ENCODE data around the gene SLC6A9. TPM values are rescaled to one million over a fixed set of nuclear protein-coding genes. Genes with fewer than 3 reads are reported as not detected.
A peak's percentile ranks its signal among the peaks of the same experiment; 100 is the strongest.

Gene SLC6A9
- total RNA-seq, 4 donors from 2014 or later, result 0.16 to 0.63 (median 0.29) TPM; not detected in 1

- peak overlapping the region in 1 of 4 donors; percentile 79 for H3K27ac ChIP-seq
- DNase-seq, result no peak
Observed at GRCh38 chr1:43978264-43978550, 53.1 kb downstream of the SLC6A9 start.

GRCh38 chr1:43977376-43978263 is 53.6 kb downstream of the SLC6A9 start:
- peaks cover 34 to 53% of the 10 kb centered on the region in 2 donors for H3K4me1 ChIP-seq
- TF ChIP-seq POLR2A (IDR thresholded peaks at IDR 0.05) (no peak), CTCF (IDR thresholded peaks at IDR 0.05 in 4 of 5, conservative IDR thresholded peaks at IDR 0.05 in 1 of 5) (no peak)

More at GRCh38 chr1:43978264-43978550, 53.1 kb downstream of the SLC6A9 start:
- Histone ChIP-seq H3K27me3 (no peaks in the 10 kb centered on the region), H3K4me3 (peak overlapping the region in 1 of 4 donors; percentile 65), H3K36me3 (peaks cover 0 to 20% of the 10 kb centered on the region in 2 donors), H3K9me3 (no peaks in the 10 kb centered on the region), H3K4me1 (peaks cover 34 to 47% of the 10 kb centered on the region in 2 donors)
- TF ChIP-seq CTCF (IDR thresholded peaks at IDR 0.05 in 4 of 5, conservative IDR thresholded peaks at IDR 0.05 in 1 of 5), result no peak
- TF ChIP-seq POLR2A (IDR thresholded peaks at IDR 0.05), result no peak
- in situ Hi-C loops (cut with MboI; ENCODE audit: low sequenced_read_pairs in 4 of 4), result no loop called here
- intact Hi-C loops (cut with DNase I; ENCODE audit: low total_unique reads), result loop anchor here (10.0 kb wide), 1 partner anchor 377 kb away; the partner anchor contains the start of gene ERI3
- no peak for ATAC-seq

GRCh38 chr1:43976890-43977289 is 54.4 kb downstream of the SLC6A9 start:
- peaks cover 34 to 57% of the 10 kb centered on the region in 2 donors for H3K4me1 ChIP-seq

More at GRCh38 chr1:43977376-43978263, 53.6 kb downstream of the SLC6A9 start:
- DNase-seq (no peak), ATAC-seq (no peak)
- intact Hi-C loops (cut with DNase I; ENCODE audit: low total_unique reads) (loop anchor here (10.0 kb wide), 1 partner anchor 377 kb away; the partner anchor contains the start of gene ERI3), in situ Hi-C loops (cut with MboI; ENCODE audit: low sequenced_read_pairs in 4 of 4) (no loop called here)
- no peak overlapping the region for H3K4me3 ChIP-seq
- peaks cover 0 to 24% of the 10 kb centered on the region in 2 donors for H3K36me3 ChIP-seq
- H3K27ac ChIP-seq, result peak overlapping the region in 1 of 4 donors; percentile 79
- H3K27me3 ChIP-seq, result no peaks in the 10 kb centered on the region
- no peaks in the 10 kb centered on the region for H3K9me3 ChIP-seq

GRCh38 chr1:43976045-43976444 is 55.2 kb downstream of the SLC6A9 start:
- in situ Hi-C loops (cut with MboI; ENCODE audit: low sequenced_read_pairs in 4 of 4) (no loop called here), intact Hi-C loops (cut with DNase I; ENCODE audit: low total_unique reads) (loop anchor here (10.0 kb wide), 1 partner anchor 379 kb away; the partner anchor contains the start of gene ERI3)
- H3K27ac ChIP-seq, result peak overlapping the region; percentile 94 to 98 (median 97)
- peaks cover 0 to 32% of the 10 kb centered on the region in 2 donors for H3K36me3 ChIP-seq
- TF ChIP-seq CTCF (IDR thresholded peaks at IDR 0.05 in 4 of 5, conservative IDR thresholded peaks at IDR 0.05 in 1 of 5) (no peak), POLR2A (IDR thresholded peaks at IDR 0.05) (no peak)
- H3K4me3 ChIP-seq, result peak overlapping the region; percentile 84 to 100 (median 96)
- H3K27me3 ChIP-seq, result no peaks in the 10 kb centered on the region
- H3K9me3 ChIP-seq, result no peaks in the 10 kb centered on the region
- H3K4me1 ChIP-seq, result peaks cover 39 to 66% of the 10 kb centered on the region in 2 donors
- ATAC-seq (no peak), DNase-seq (no peak)

More at GRCh38 chr1:43976890-43977289, 54.4 kb downstream of the SLC6A9 start:
- no peak for DNase-seq
- TF ChIP-seq CTCF (IDR thresholded peaks at IDR 0.05 in 4 of 5, conservative IDR thresholded peaks at IDR 0.05 in 1 of 5) (no peak), POLR2A (IDR thresholded peaks at IDR 0.05) (no peak)
- Histone ChIP-seq H3K27ac (peak overlapping the region in 1 of 4 donors; percentile 79), H3K4me3 (no peak overlapping the region), H3K9me3 (no peaks in the 10 kb centered on the region), H3K36me3 (peaks cover 0 to 31% of the 10 kb centered on the region in 2 donors), H3K27me3 (no peaks in the 10 kb centered on the region)
- in situ Hi-C loops (cut with MboI; ENCODE audit: low sequenced_read_pairs in 4 of 4), result no loop called here
- intact Hi-C loops (cut with DNase I; ENCODE audit: low total_unique reads), result loop anchor here (10.0 kb wide), 1 partner anchor 378 kb away; the partner anchor contains the start of gene ERI3
- ATAC-seq, result no peak

Data from gastrocnemius medialis (tissue), 4 donors.